DMS114 treated with DMSO at 0.1 percent for 48 hours (cell line): Measurements from ENCODE around the gene IMMP2L.

ENCODE experiments used
- DNase-seq: peaks from one replicate; lab custom pipeline; 2025; ENCODE audit not compliant: unreplicated experiment; lab: John Stamatoyannopoulos, UW

IMMP2L gene

GRCh38 chr7:111560773-111561653, 1.3 kb downstream of the IMMP2L start:
- no peak for DNase-seq

- no peak for DNase-seq
These were observed 3.3 kb downstream of the IMMP2L start for GRCh38 chr7:111558991-111559390.

DNA sequence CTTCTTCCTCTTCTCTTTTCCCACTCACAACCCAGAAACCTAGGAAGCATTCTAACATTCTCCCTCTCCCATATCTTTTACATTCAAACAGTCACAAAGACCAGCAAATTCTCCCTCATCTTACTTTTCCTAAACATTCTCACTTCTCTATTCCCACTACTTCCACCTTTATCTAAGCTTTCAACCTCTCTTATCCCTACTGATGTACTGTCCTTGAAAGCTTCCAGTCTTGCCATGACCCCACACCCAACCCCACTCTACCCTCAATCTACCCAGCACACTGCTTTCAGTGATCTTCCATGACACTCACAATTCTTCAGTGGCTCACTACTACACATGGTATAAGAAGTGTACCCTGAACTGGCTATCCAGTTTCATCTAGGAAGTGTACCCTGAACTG, 5.3 kb downstream of the IMMP2L start:
- no peak for DNase-seq

DNA sequence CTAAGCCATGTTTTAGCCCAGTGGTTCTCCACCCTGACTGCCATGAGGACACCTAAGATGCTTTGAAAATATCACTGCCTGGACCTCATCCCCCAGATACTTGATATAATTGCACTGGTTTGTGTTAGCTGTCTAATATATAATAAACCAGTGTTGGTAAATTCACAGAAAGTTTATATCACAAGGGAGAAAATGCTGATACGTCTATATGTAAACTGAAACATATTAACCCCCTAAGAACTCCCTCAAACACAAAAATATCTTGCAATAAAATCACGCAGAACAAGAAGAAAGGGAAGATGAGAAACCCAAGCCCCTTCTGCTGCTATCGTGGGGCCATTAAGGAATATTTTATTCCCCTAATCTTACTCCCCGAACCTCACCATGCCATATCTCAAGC, 8.2 kb downstream of the IMMP2L start:
- DNase-seq: no peak

DNA sequence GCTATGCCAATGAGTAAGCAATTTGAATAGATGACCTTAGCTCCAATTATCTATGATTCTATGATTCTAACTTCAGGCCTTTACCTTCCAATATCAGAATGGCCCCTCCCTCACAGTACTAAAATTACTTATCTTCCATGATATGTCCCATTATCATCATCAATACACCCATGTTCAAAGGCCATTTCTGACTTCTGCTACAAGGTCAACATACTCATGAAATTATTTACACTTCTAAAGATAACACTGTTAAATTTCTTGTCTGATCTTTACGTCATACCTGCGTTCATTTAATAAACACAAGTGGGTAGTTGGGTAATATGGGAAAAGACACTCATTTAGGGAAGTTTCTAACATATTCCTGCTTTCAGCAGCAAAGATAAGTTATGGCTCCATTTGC, 21.2 kb downstream of the IMMP2L start:
- DNase-seq: no peak

- DNase-seq: no peak
These were observed 22.0 kb downstream of the IMMP2L start for GRCh38 chr7:111540199-111540815.

GRCh38 chr7:111537134-111537533, 25.2 kb downstream of the IMMP2L start:
- DNase-seq: no peak

- no peak for DNase-seq
These were observed 27.0 kb downstream of the IMMP2L start for GRCh38 chr7:111535142-111535870.

DNA sequence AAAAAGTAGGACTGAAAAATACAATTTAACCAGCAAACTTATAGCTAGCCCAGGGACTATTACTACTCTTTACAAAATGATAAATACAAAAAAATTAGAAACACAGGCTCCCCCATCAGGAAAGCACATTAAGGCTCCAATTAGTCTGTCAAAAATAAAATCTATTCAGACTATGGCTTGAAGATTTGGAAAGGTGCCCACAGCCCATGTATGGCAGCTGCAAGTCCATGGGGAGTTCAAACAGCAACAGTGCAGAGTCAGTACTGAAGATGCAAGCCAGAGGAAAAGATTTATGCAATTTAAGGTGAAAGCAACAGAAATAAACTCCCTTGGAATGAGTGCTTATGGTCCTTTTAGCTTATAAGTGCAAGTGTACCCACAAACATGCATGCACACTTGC, 29.7 kb downstream of the IMMP2L start:
- DNase-seq: no peak

DNA sequence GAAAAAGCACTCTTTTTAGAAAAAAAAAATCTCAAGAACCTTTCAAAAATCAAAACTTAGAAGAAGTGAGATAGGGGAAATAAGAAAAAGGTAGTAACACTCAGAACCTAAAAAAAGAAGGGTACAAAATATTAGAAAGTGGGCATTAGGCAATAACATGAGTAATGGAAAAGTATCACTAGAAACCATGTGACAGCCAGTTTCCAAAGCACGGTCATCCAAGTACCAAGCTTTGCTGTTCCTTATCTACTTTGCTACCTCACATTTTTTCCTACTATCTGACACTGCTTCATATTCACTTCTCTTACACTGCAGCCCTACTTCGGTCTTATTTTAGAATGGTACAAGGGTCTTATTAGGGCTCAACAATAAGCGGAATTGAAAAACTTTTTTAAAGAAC, 30.3 kb downstream of the IMMP2L start:
- DNase-seq: no peak

DNA sequence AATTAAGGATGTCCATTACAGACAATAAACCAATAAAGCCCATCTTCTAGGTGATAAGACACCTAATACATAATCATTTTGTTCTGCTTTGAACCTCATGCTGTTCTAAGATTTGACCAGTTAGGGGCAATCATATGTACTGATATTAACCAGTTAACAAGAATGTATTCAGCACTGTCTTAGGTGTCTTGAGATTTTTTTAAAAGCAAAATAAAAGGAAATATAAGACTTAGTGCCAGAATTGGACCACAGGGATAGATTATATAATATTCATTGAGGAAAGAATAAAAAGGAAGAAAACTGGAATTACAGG, 32.0 kb downstream of the IMMP2L start:
- DNase-seq: no peak

DNA sequence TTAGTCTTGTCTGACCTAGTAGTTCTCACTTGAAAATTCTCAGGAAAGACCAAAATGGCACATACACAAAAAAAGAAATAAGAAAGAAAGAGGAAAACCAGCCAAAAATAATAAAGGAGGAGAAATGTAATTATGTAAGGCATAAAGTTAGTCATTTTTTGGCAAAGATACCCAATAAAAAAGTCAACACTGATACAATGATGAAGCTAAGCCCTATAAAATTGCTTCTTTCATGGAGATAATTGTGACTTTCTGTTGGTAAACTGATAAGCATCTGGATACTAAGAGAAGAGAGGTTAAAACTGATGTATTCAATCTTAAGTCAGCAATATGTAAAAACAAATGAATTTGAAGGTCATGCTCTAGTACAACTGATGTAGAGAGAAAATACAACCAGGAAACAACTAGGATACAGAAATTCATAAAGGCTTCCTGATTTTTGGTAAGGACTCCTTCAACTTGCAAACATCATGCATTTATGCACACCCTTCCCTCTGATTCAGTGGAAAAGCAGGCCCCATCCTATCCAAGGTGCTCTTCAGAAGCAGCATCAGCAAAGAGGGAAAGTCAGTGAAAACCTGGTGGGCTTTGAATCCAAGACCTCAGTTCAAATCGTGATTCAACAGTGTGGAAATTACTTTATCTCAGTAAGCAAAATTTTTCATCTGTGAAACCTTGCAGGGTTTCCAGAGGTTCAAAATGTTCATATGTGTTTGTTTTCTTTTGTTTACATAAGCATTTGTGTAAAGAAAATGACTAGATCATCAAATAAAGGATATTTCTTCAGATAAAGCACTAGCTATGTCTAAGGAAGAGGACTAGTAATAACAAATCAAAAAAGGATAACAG, 32.6 kb downstream of the IMMP2L start:
- no peak for DNase-seq

- no peak for DNase-seq
These were observed 34.0 kb downstream of the IMMP2L start for GRCh38 chr7:111528331-111528730.

DNA sequence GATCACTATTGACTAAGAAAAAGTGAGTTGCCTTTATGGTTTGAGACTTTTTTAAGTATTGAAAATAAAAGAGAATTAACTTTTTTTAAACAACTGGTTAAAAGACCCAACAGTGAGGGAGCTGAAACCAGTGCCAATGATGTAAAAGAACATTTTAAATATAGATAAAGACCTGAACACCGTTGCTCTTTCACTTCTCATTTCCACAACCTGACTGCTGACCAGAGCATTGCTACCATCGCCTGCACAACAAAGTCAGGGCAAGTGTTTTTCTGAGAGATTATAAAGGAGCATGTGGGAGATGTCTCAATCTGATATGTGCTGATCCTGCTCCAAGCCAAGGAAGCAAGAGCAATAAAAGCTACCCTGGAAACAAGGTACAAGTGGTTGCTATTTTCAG, 34.7 kb downstream of the IMMP2L start:
- DNase-seq: no peak

GRCh38 chr7:111525100-111525499, 37.2 kb downstream of the IMMP2L start:
- DNase-seq: no peak

DNA sequence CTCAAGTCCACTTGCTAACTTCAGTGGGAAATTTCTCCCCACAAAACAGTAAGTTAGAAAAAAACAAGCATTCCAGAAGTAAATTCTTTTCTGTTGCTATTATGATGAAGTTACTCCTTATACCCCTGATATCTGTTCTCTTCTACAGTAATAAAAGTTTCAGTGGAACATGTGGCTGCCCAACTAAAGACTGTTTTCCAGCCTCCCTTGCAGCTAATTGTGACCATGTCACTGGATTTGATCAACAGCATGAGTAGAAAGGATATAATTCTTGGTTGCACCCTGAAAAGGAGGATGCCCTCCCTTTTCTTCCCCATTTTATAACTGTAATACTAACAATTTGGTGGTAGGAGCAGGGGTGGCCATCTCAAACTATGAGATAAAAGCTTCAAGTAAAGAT, 40.6 kb downstream of the IMMP2L start:
- DNase-seq: no peak

- DNase-seq: no peak
These were observed 44.0 kb downstream of the IMMP2L start for GRCh38 chr7:111518264-111518663.

GRCh38 chr7:111517549-111517951, 44.7 kb downstream of the IMMP2L start:
- no peak for DNase-seq

- no peak for DNase-seq
These were observed 45.7 kb downstream of the IMMP2L start for GRCh38 chr7:111516612-111517011.

DNA sequence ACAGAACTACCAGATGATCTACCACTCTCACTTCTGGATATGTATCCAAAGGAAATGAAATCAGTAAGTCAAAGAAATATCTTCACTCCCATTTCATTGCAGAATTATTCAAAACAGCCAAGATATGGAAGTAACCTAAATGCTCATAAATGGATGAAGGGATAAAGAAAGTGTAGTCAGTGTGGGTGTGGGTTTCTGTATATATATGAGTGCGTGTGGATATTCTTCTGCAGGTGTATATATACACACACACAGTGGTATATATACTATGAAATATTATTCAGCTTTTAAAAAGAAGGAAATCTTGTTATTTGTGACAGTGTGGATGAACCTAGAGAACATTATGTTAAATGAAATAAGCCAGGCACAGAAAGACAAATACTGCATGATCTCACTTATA, 48.7 kb downstream of the IMMP2L start:
- DNase-seq: no peak

DNA sequence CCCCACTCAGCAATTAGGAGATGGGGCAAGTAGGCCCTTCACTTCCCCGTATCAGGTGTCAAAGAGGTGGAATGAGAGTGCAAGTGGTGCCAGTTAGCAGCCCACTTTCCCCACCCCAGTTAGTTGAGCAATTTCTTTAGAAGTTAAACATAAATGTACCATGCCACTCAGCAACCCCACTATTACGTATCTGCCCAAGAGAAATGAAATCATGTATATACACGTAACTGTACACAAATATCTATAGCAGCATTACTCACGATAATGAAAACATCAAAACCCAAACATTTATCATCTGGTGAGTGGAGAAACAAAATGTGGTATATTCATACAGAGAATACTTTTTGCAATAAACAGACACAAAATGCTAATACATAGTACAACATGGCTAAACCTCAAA, 50.4 kb downstream of the IMMP2L start:
- no peak for DNase-seq
